GM12892 (cell line): ENCODE measurements around the gene CRHBP.

ENCODE experiments used
- POLR2A ChIP-seq: IDR thresholded peaks from 2 replicates; pipeline ENCODE4 v1.6.1; 2011; ENCODE audit warnings: low read depth, low read length, control low read depth
- POLR2AphosphoS5 ChIP-seq: IDR thresholded peaks from 2 replicates; pipeline ENCODE4 v1.6.1; 2011; ENCODE audit warnings: low read depth, low read length, control low read depth
- TAF1 ChIP-seq: IDR thresholded peaks from 2 replicates; pipeline ENCODE4 v1.6.1; 2011; ENCODE audit warnings: low read depth, mild to moderate bottlenecking, control low read depth, low read length, borderline replicate concordance

DNA sequence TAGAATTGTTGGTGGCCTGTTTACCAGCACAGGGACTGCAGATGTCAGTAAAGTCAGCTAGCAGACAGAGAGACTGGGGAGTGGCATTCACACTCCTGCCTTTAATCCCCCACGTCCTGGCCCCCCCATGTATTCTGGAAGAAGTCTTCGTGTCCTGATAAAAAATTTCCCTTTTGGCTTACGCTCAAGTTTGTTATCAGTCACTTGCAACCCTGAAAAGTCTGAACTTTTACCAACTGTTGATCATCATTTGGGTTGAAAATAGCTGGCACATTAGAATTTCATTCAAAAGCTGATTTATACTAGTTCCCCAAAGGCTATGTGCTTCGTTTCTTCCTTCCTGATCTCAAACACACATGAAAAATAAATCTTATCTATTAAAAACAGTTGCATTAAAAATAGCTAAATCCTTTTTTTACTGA is 5.8 kb upstream of the CRHBP start:
- TF ChIP-seq TAF1: no peak
- no peak for TF ChIP-seq POLR2A
- TF ChIP-seq POLR2AphosphoS5: no peak
